Measurements from ENCODE around the gene TTYH3. TPM values are rescaled to one million over a fixed set of nuclear protein-coding genes. Genes with fewer than 3 reads are reported as not detected.

Gene TTYH3
- total and polyA plus RNA-seq, 9 of the 15 experiments (the other 6 are each of a cell fraction or from before 2014, with no cell fraction given) = 0.01 to 5.5 (median 1.1) TPM

GRCh38 chr7:2598154-2598823, 33.5 kb upstream of the TTYH3 start (continued):
- no peak for TF ChIP-seq CREBBP (IDR thresholded peaks at IDR 0.05; ENCODE audit: low read depth, low read length)
- TF ChIP-seq, protein P1, sequence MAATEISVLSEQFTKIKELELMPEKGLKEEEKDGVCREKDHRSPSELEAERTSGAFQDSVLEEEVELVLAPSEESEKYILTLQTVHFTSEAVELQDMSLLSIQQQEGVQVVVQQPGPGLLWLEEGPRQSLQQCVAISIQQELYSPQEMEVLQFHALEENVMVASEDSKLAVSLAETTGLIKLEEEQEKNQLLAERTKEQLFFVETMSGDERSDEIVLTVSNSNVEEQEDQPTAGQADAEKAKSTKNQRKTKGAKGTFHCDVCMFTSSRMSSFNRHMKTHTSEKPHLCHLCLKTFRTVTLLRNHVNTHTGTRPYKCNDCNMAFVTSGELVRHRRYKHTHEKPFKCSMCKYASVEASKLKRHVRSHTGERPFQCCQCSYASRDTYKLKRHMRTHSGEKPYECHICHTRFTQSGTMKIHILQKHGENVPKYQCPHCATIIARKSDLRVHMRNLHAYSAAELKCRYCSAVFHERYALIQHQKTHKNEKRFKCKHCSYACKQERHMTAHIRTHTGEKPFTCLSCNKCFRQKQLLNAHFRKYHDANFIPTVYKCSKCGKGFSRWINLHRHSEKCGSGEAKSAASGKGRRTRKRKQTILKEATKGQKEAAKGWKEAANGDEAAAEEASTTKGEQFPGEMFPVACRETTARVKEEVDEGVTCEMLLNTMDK (IDR thresholded peaks at IDR 0.05; ENCODE audit: borderline replicate concordance, insufficient read depth, low read depth, low read length, poor library complexity, severe bottlenecking) = no peak
- TF ChIP-seq, protein P2, sequence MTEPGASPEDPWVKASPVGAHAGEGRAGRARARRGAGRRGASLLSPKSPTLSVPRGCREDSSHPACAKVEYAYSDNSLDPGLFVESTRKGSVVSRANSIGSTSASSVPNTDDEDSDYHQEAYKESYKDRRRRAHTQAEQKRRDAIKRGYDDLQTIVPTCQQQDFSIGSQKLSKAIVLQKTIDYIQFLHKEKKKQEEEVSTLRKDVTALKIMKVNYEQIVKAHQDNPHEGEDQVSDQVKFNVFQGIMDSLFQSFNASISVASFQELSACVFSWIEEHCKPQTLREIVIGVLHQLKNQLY (CRISPR knock-in tag; conservative IDR thresholded peaks at IDR 0.05) = no peak
- TF ChIP-seq ELF2 (CRISPR knock-in tag; IDR thresholded peaks at IDR 0.05) = no peak
- TF ChIP-seq PHF20 (IDR thresholded peaks at IDR 0.05; ENCODE audit: partially characterized antibody) = no peak
- no peak for TF ChIP-seq CBX2 (IDR thresholded peaks at IDR 0.05; ENCODE audit: insufficient read depth, low read length, poor library complexity, severe bottlenecking)
- no peak for TF ChIP-seq TCF15 (CRISPR knock-in tag; IDR thresholded peaks at IDR 0.05)
- TF ChIP-seq PPARD (CRISPR knock-in tag; IDR thresholded peaks at IDR 0.05) = no peak
- no peak for TF ChIP-seq U2AF2 (optimal IDR thresholded peaks at IDR 0.05; ENCODE audit: low read depth, low read length)
- TF ChIP-seq, protein P3, sequence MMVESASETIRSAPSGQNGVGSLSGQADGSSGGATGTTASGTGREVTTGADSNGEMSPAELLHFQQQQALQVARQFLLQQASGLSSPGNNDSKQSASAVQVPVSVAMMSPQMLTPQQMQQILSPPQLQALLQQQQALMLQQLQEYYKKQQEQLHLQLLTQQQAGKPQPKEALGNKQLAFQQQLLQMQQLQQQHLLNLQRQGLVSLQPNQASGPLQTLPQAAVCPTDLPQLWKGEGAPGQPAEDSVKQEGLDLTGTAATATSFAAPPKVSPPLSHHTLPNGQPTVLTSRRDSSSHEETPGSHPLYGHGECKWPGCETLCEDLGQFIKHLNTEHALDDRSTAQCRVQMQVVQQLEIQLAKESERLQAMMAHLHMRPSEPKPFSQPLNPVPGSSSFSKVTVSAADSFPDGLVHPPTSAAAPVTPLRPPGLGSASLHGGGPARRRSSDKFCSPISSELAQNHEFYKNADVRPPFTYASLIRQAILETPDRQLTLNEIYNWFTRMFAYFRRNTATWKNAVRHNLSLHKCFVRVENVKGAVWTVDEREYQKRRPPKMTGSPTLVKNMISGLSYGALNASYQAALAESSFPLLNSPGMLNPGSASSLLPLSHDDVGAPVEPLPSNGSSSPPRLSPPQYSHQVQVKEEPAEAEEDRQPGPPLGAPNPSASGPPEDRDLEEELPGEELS (CRISPR knock-in tag; IDR thresholded peaks at IDR 0.05; ENCODE audit: borderline replicate concordance) = no peak
- TF ChIP-seq CBX1 (IDR thresholded peaks at IDR 0.05; ENCODE audit: low read depth) = no peak
- TF ChIP-seq KAT8 (IDR thresholded peaks at IDR 0.05; ENCODE audit: low read depth) = no peak
- TF ChIP-seq, protein P4, sequence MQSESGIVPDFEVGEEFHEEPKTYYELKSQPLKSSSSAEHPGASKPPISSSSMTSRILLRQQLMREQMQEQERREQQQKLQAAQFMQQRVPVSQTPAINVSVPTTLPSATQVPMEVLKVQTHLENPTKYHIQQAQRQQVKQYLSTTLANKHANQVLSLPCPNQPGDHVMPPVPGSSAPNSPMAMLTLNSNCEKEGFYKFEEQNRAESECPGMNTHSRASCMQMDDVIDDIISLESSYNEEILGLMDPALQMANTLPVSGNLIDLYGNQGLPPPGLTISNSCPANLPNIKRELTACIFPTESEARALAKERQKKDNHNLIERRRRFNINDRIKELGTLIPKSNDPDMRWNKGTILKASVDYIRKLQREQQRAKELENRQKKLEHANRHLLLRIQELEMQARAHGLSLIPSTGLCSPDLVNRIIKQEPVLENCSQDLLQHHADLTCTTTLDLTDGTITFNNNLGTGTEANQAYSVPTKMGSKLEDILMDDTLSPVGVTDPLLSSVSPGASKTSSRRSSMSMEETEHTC (IDR thresholded peaks at IDR 0.05) = no peak
- TF ChIP-seq ZNF764 (CRISPR knock-in tag; IDR thresholded peaks at IDR 0.05; ENCODE audit: low read depth) = no peak
- no peak for TF ChIP-seq ZNF124 (CRISPR knock-in tag; IDR thresholded peaks at IDR 0.05)
- no peak for TF ChIP-seq ATF1 (CRISPR knock-in tag; IDR thresholded peaks at IDR 0.05)
- no peak for TF ChIP-seq ATF1 (tag; IDR thresholded peaks at IDR 0.05)
